Stimulated activated naive B cell treated with anti-CD40 and anti-IgM and Interleukin-4, amounts not matched to agents 10 μg/mL and 1 μg/mL and 100 μg/mL, for 72 hours (primary cell): Measurements from ENCODE around the gene CCL24.
"Not testable (repeated sequence)": the region's sequence is repeated elsewhere in the genome, so short reads cannot be mapped to it uniquely, and the experiment has no call there.

Experiments used
- ATAC-seq, 2 donors: fragments of 150-1000 bp; cut with Tn5 transposase; replicated peaks; 2 replicates each; pipeline ENCODE4 v1.10.0; 2021; ENCODE audit warnings: moderate library complexity in 1 of 2
- DNase-seq: peaks from one replicate; pipeline ENCODE4 v3.0.0; 2021
- H3K27ac Mint-ChIP-seq: one replicate; pipeline ENCODE4 v1.8.0; 2022; ENCODE audit warnings: mild to moderate bottlenecking, mixed read lengths
- H3K27me3 Mint-ChIP-seq, 2 donors: one replicate each; pipeline ENCODE4 v1.8.0; 2022; ENCODE audit warnings: mixed read lengths in 2 of 2
- H3K36me3 Mint-ChIP-seq, 2 donors: one replicate each; pipeline ENCODE4 v1.8.0; 2022; ENCODE audit warnings: mixed read lengths in 2 of 2, mild to moderate bottlenecking in 1 of 2
- H3K4me1 Mint-ChIP-seq, 2 donors: one replicate each; pipeline ENCODE4 v1.8.0; 2022; ENCODE audit warnings: mixed read lengths in 2 of 2, mild to moderate bottlenecking in 1 of 2
- H3K4me3 Mint-ChIP-seq, 2 donors: one replicate each; pipeline ENCODE4 v1.8.0; 2022; ENCODE audit warnings: mild to moderate bottlenecking in 2 of 2, mixed read lengths in 2 of 2, moderate library complexity in 1 of 2
- H3K9me3 Mint-ChIP-seq, 2 donors: one replicate each; pipeline ENCODE4 v1.8.0; 2022; ENCODE audit warnings: mixed read lengths in 2 of 2, mild to moderate bottlenecking in 1 of 2

Gene CCL24

GRCh38 chr7:75783058-75783457, 30.5 kb downstream of the CCL24 start:
- not testable (repeated sequence) for DNase-seq, ATAC-seq, H3K4me1 Mint-ChIP-seq, H3K4me3 Mint-ChIP-seq, H3K27ac Mint-ChIP-seq, H3K9me3 Mint-ChIP-seq, H3K36me3 Mint-ChIP-seq
- peaks cover 32 to 41% of the 10 kb centered on the region in 2 donors for H3K27me3 Mint-ChIP-seq

GRCh38 chr7:75780647-75781273, 32.8 kb downstream of the CCL24 start:
- DNase-seq, H3K9me3 Mint-ChIP-seq, H3K4me3 Mint-ChIP-seq, ATAC-seq, H3K36me3 Mint-ChIP-seq: not testable (repeated sequence)
- peaks cover 5 to 16% of the 10 kb centered on the region in 2 donors for H3K4me1 Mint-ChIP-seq
- peaks cover 32 to 41% of the 10 kb centered on the region in 2 donors for H3K27me3 Mint-ChIP-seq
- H3K27ac Mint-ChIP-seq, result peak overlapping the region; percentile 57

- H3K27ac Mint-ChIP-seq, H3K4me3 Mint-ChIP-seq: not testable (repeated sequence)
Observed at GRCh38 chr7:75779516-75779915, 34.1 kb downstream of the CCL24 start.

DNA sequence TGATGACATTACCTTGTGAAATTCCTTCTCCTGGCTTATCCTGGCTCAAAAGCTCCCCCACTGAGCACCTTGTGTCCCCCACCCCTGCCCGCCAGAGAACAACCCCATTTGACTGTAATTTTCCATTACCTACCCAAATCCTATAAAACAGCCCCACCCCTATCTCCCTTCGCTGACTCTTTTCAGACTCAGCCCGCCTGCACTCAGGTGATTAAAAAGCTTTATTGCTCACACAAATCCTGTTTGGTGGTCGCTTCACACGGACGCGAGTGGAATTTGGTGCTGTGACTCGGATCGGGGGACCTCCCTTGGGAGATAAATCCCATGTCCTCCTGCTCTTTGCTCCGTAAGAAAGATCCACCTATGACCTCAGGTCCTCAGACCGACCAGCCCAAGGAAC, 34.6 kb downstream of the CCL24 start:
- H3K27ac Mint-ChIP-seq, H3K9me3 Mint-ChIP-seq, ATAC-seq, H3K4me3 Mint-ChIP-seq, H3K36me3 Mint-ChIP-seq, DNase-seq: not testable (repeated sequence)
- Mint-ChIP-seq H3K27me3 (peaks cover 32 to 41% of the 10 kb centered on the region in 2 donors), H3K4me1 (peaks cover 5 to 17% of the 10 kb centered on the region in 2 donors)

More at GRCh38 chr7:75779516-75779915, 34.1 kb downstream of the CCL24 start:
- H3K9me3 Mint-ChIP-seq, ATAC-seq, DNase-seq, H3K36me3 Mint-ChIP-seq: not testable (repeated sequence)
- H3K27me3 Mint-ChIP-seq, result peaks cover 32 to 41% of the 10 kb centered on the region in 2 donors
- H3K4me1 Mint-ChIP-seq, result peaks cover 5 to 17% of the 10 kb centered on the region in 2 donors

- peak; percentile 96 to 98 for ATAC-seq
- Mint-ChIP-seq H3K4me1 (peaks cover 5 to 17% of the 10 kb centered on the region in 2 donors), H3K4me3 (no peak overlapping the region)
Observed at GRCh38 chr7:75776295-75776971, 37.2 kb downstream of the CCL24 start.

GRCh38 chr7:75773958-75774357, 39.6 kb downstream of the CCL24 start:
- not testable (repeated sequence) for DNase-seq, ATAC-seq, H3K27me3 Mint-ChIP-seq, H3K4me3 Mint-ChIP-seq, H3K27ac Mint-ChIP-seq, H3K36me3 Mint-ChIP-seq, H3K9me3 Mint-ChIP-seq
- H3K4me1 Mint-ChIP-seq, result peaks cover 5 to 12% of the 10 kb centered on the region in 2 donors

More at GRCh38 chr7:75776295-75776971, 37.2 kb downstream of the CCL24 start:
- peaks cover 17 to 24% of the 10 kb centered on the region in 2 donors for H3K27me3 Mint-ChIP-seq
- peak overlapping the region; percentile 56 for H3K27ac Mint-ChIP-seq
- DNase-seq, result peak; percentile 44
- H3K36me3 Mint-ChIP-seq, result no peaks in the 10 kb centered on the region
- peaks cover 3 to 4% of the 10 kb centered on the region in 2 donors for H3K9me3 Mint-ChIP-seq

GRCh38 chr7:75772081-75773077, 41.2 kb downstream of the CCL24 start, which contains the start of gene CCL26:
TSS of gene CCL26 (minus strand) at chr7:75772211. CDS start at chr7:75772176, 35 bp downstream.
- Mint-ChIP-seq H3K27ac (no peak within 1 kb of the TSS), H3K9me3 (peaks cover 3 to 4% of the 10 kb centered on the region in 2 donors), H3K4me3 (no peak within 1 kb of the TSS), H3K27me3 (no peaks in the 10 kb centered on the region), H3K36me3 (no peaks in the 10 kb centered on the region), H3K4me1 (peaks cover 5 to 12% of the 10 kb centered on the region in 2 donors)
- DNase-seq (no peak), ATAC-seq (no peak)

DNA sequence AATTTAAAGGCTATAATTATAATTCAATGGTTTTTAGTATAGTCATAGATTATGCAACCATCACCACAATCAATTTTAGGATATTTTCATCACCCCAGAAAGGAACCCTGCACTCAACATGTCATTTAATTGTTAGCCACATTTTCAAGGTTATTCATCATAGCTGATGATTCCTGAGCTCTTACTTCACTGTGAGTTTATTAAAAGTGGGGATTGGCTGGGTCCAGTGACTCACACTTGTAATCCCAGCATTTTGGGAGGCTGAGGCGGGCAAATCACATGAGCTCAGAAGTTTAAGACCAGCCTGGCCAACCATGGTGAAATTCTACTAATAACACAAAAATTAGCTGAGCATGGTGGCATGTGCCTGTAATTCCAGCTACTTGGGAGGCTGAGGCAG, 42.4 kb downstream of the CCL24 start:
- H3K27me3 Mint-ChIP-seq, result no peaks in the 10 kb centered on the region
- no peak overlapping the region for H3K27ac Mint-ChIP-seq
- H3K4me1 Mint-ChIP-seq, result peaks cover under 1 to 6% of the 10 kb centered on the region in 2 donors
- no peaks in the 10 kb centered on the region for H3K36me3 Mint-ChIP-seq
- DNase-seq (no peak), ATAC-seq (no peak)
- H3K4me3 Mint-ChIP-seq, result no peak overlapping the region
- peaks cover 0 to under 1% of the 10 kb centered on the region in 2 donors for H3K9me3 Mint-ChIP-seq

- ATAC-seq (peak; percentile 87 to 89), DNase-seq (no peak)
- Mint-ChIP-seq H3K4me1 (peaks cover 6 to 17% of the 10 kb centered on the region in 2 donors), H3K4me3 (no peak overlapping the region), H3K27ac (no peak overlapping the region), H3K9me3 (no peaks in the 10 kb centered on the region), H3K27me3 (no peaks in the 10 kb centered on the region), H3K36me3 (no peaks in the 10 kb centered on the region)
Observed at GRCh38 chr7:75762350-75762917, 51.2 kb downstream of the CCL24 start.

- DNase-seq, H3K36me3 Mint-ChIP-seq, H3K27me3 Mint-ChIP-seq, H3K9me3 Mint-ChIP-seq, H3K4me3 Mint-ChIP-seq, H3K27ac Mint-ChIP-seq: not testable (repeated sequence)
- ATAC-seq, result peak; percentile 66 to 73
- peaks cover 6 to 17% of the 10 kb centered on the region in 2 donors for H3K4me1 Mint-ChIP-seq
Observed at GRCh38 chr7:75761801-75762200, 51.8 kb downstream of the CCL24 start.
